Suprapubic skin (tissue), 4 donors: ENCODE data around the gene KIAA0825. TPM values are rescaled to one million over a fixed set of nuclear protein-coding genes. Genes with fewer than 3 reads are reported as not detected.

Source experiments
- DNase-seq, 2 donors: peaks; one replicate each; pipeline ENCODE4 v3.0.0-alpha.2; 2019; ENCODE audit warnings: low spot score in 2 of 2
- H3K27ac ChIP-seq: fragments of 200-600 bp; sonication (generic); one replicate; pipeline ENCODE4 v1.5.1; 2019
- H3K27me3 ChIP-seq: fragments of 200-600 bp; sonication (generic); one replicate; pipeline ENCODE4 v1.5.1; 2019
- H3K36me3 ChIP-seq: fragments of 200-600 bp; sonication (generic); one replicate; pipeline ENCODE4 v1.5.1; 2019
- H3K4me1 ChIP-seq: fragments of 200-600 bp; sonication (generic); one replicate; pipeline ENCODE4 v1.5.1; 2019
- H3K4me3 ChIP-seq: fragments of 200-600 bp; sonication (generic); one replicate; pipeline ENCODE4 v1.5.1; 2019; ENCODE audit warnings: mild to moderate bottlenecking
- H3K9me3 ChIP-seq: fragments of 200-600 bp; sonication (generic); one replicate; pipeline ENCODE4 v1.5.1; 2019
- CTCF ChIP-seq, 2 donors: fragments of 200-600 bp in 1 of 2; fragments of 450-650 bp in 1 of 2; sonication (generic) in 1 of 2; IDR thresholded peaks; one replicate each; pipeline ENCODE4 v1.5.1; 2016 to 2019; ENCODE audit warnings: antibody characterized with exemption in 2 of 2, mild to moderate bottlenecking in 1 of 2, moderate library complexity in 1 of 2
- EP300 ChIP-seq: sonication (generic); formaldehyde crosslinking; IDR thresholded peaks from one replicate; pipeline ENCODE4 v1.6.1; 2017; ENCODE audit warnings: antibody characterized with exemption
- POLR2A ChIP-seq, 2 donors: fragments of 450-650 bp; IDR thresholded peaks; one replicate each; pipeline ENCODE4 v1.6.1; 2017; ENCODE audit warnings: antibody characterized with exemption in 2 of 2, mild to moderate bottlenecking in 2 of 2, moderate library complexity in 2 of 2
- POLR2AphosphoS5 ChIP-seq, 3 donors: sonication (generic); formaldehyde crosslinking; IDR thresholded peaks; one replicate each; pipeline ENCODE4 v1.6.1; 2017; ENCODE audit warnings: antibody characterized with exemption in 3 of 3
- WGBS: methylation state at CpG from one replicate; pipeline ENCODE4 v1.1.5; 2018; 5-methylcytosine and 5-hydroxymethylcytosine counted together
- total RNA-seq, 4 donors: library from RNA; depleted of rRNA; stranded (reverse); fragments of >200 nt; gene quantifications; one replicate each; pipeline ENCODE4 v1.1.0, GENCODE V29; 2016

The KIAA0825 gene
- total RNA-seq, result 1 to 10 TPM; 3.4 to 5.8 (median 4.5) TPM

GRCh38 chr5:94618493-94619328 is at the start of gene KIAA0825, which contains the start of gene SLF1:
Gene KIAA0825 (minus strand): TSS chr5:94618604. CDS start chr5:94537126, 81,478 bp downstream.
Gene SLF1 (plus strand): TSS chr5:94618669. CDS start chr5:94628811, 10,142 bp downstream.
- Histone ChIP-seq H3K27ac (peak within 1 kb of the TSS; percentile 76), H3K9me3 (no peaks in the 10 kb centered on the region), H3K36me3 (no peaks in the 10 kb centered on the region), H3K27me3 (no peaks in the 10 kb centered on the region), H3K4me3 (peak within 1 kb of the TSS; percentile 64), H3K4me1 (peaks cover 17% of the 10 kb centered on the region)
- TF ChIP-seq POLR2A (IDR thresholded peaks at IDR 0.05) (no peak), POLR2AphosphoS5 (IDR thresholded peaks at IDR 0.05) (peak in 1 of 3 donors; percentile 90)
- peak; percentile 92 for DNase-seq
- WGBS, result under 1% methylated on average over 31 of the region's 63 CpGs

- no peaks in the 10 kb centered on the region for H3K9me3 ChIP-seq
- H3K27me3 ChIP-seq, result no peaks in the 10 kb centered on the region
- no peak overlapping the region for H3K4me3 ChIP-seq
- WGBS, result 77% methylated on average over 3 of the region's 3 CpGs
- H3K36me3 ChIP-seq, result peaks cover 21% of the 10 kb centered on the region
- no peak overlapping the region for H3K27ac ChIP-seq
- H3K4me1 ChIP-seq, result no peaks in the 10 kb centered on the region
- no peak for DNase-seq
- no peak for TF ChIP-seq CTCF (IDR thresholded peaks at IDR 0.05)
- no peak for TF ChIP-seq POLR2AphosphoS5 (IDR thresholded peaks at IDR 0.05)
- TF ChIP-seq POLR2A (IDR thresholded peaks at IDR 0.05), result no peak
These were observed 49.5 kb upstream of the KIAA0825 start for GRCh38 chr5:94667937-94668336.

- Histone ChIP-seq H3K27ac (no peak overlapping the region), H3K9me3 (peaks cover 15% of the 10 kb centered on the region), H3K27me3 (no peaks in the 10 kb centered on the region), H3K4me1 (no peaks in the 10 kb centered on the region), H3K36me3 (peaks cover 28% of the 10 kb centered on the region), H3K4me3 (no peak overlapping the region)
- WGBS, result 91% methylated on average over 1 of the region's 3 CpGs
- TF ChIP-seq POLR2AphosphoS5 (IDR thresholded peaks at IDR 0.05), result no peak
- no peak for TF ChIP-seq EP300
- TF ChIP-seq POLR2A (IDR thresholded peaks at IDR 0.05), result no peak
- no peak for TF ChIP-seq CTCF (IDR thresholded peaks at IDR 0.05)
- DNase-seq, result no peak
These were observed 42.7 kb upstream of the KIAA0825 start for GRCh38 chr5:94661086-94661485.

GRCh38 chr5:94660506-94660905 is 42.1 kb upstream of the KIAA0825 start:
- TF ChIP-seq EP300 (no peak), CTCF (IDR thresholded peaks at IDR 0.05) (no peak), POLR2AphosphoS5 (IDR thresholded peaks at IDR 0.05) (no peak)
- no peaks in the 10 kb centered on the region for H3K4me1 ChIP-seq
- peaks cover 26% of the 10 kb centered on the region for H3K36me3 ChIP-seq
- H3K9me3 ChIP-seq, result peaks cover 15% of the 10 kb centered on the region
- 89% methylated on average over 7 of the region's 8 CpGs for WGBS
- DNase-seq, result no peak
- no peak overlapping the region for H3K27ac ChIP-seq
- H3K4me3 ChIP-seq, result no peak overlapping the region
- no peaks in the 10 kb centered on the region for H3K27me3 ChIP-seq

- H3K36me3 ChIP-seq, result peaks cover 28% of the 10 kb centered on the region
- 100% methylated on average over 1 of the region's 1 CpG for WGBS
These were observed 39.9 kb upstream of the KIAA0825 start for GRCh38 chr5:94658272-94658671.

More at GRCh38 chr5:94658272-94658671, 39.9 kb upstream of the KIAA0825 start:
- Histone ChIP-seq H3K4me1 (no peaks in the 10 kb centered on the region), H3K9me3 (peaks cover 19% of the 10 kb centered on the region), H3K4me3 (no peak overlapping the region), H3K27me3 (no peaks in the 10 kb centered on the region), H3K27ac (no peak overlapping the region)
- DNase-seq, result no peak
- TF ChIP-seq POLR2AphosphoS5 (IDR thresholded peaks at IDR 0.05), result no peak
- TF ChIP-seq EP300, result no peak
- TF ChIP-seq POLR2A (IDR thresholded peaks at IDR 0.05), result no peak
- no peak for TF ChIP-seq CTCF (IDR thresholded peaks at IDR 0.05)
